HepG2 (cell line): Measurements from ENCODE around the gene CAMKMT. TPM values are rescaled to one million over a fixed set of nuclear protein-coding genes. Genes with fewer than 3 reads are reported as not detected.

Experiments
- ATAC-seq: fragments of 200-7000 bp; cut with Tn5 transposase; 3 replicates; pipeline ENCODE4 v1.9.1; 2020; ENCODE audit warnings: mild to moderate bottlenecking, moderate library complexity
- BruUV-seq: library from RNA; stranded (reverse); fragments of 400-500 nt; replicated peaks from 2 replicates; lab custom pipeline; 2021; lab: Mats Ljungman, UMichigan
- CTCF ChIA-PET: fragments of 300-600 bp; formaldehyde crosslinking; extraction: SDS; loops from one replicate; lab custom pipeline; 2021; ENCODE audit warnings: low total read pairs, inconsistent platforms, low intra/inter-chr PET ratio; lab: Yijun Ruan, JAX
- POLR2A ChIA-PET: fragments of 350-600 bp; sonication (Branson Sonifier 250); formaldehyde crosslinking; loops from one replicate; lab custom pipeline; 2020; ENCODE audit warnings: antibody characterized with exemption, inconsistent platforms; lab: Yijun Ruan, JAX
- DNase-seq: peaks from one replicate; pipeline ENCODE4 v3.0.0-alpha.2; 2015; ENCODE audit warnings: low spot score
- FAIRE-seq: peaks from 3 replicates; lab custom pipeline; 2011; peaks lifted over from hg19 to GRCh38; lab: Jason Lieb, UNC
- H2AFZ ChIP-seq: one replicate; pipeline ENCODE4 v1.6.1; 2011; ENCODE audit warnings: low read length, inconsistent platforms
- H3K27ac ChIP-seq: fragments of 300-600 bp; 3 replicates; pipeline ENCODE4 v1.8.0; 2011; ENCODE audit warnings: mixed run types, mild to moderate bottlenecking, mixed read lengths, low read length, inconsistent platforms; ENCODE audit not compliant: insufficient read depth; ENCODE audit errors: extremely low read length
- H3K27me3 ChIP-seq, 2 experiments: fragments of 200-600 bp in 1 of 2; 2 replicates in 1 of 2; 3 replicates in 1 of 2; pipeline versions ENCODE4 v1.6.0 to v1.8.0; 2011; ENCODE audit warnings: low read length in 2 of 2, mild to moderate bottlenecking in 2 of 2, moderate library complexity in 2 of 2, inconsistent platforms in 1 of 2; ENCODE audit not compliant: insufficient read depth in 2 of 2, control insufficient read depth in 1 of 2
- H3K36me3 ChIP-seq, 2 experiments: fragments of 200-600 bp in 1 of 2; replicated peaks in 1 of 2; 2 replicates in 1 of 2; 3 replicates in 1 of 2; pipeline versions ENCODE4 v1.5.1 to v1.8.0; 2011; ENCODE audit warnings: low read length in 2 of 2, inconsistent platforms in 1 of 2; ENCODE audit not compliant: insufficient read depth in 2 of 2, control insufficient read depth in 1 of 2
- H3K4me1 ChIP-seq: 2 replicates; pipeline ENCODE4 v1.5.1; 2012; ENCODE audit warnings: low read length, inconsistent platforms; ENCODE audit not compliant: insufficient read depth
- H3K4me2 ChIP-seq: 2 replicates; pipeline ENCODE4 v1.6.0; 2011; ENCODE audit warnings: low read depth, low read length, inconsistent platforms
- H3K4me3 ChIP-seq, 3 experiments: fragments of 200-600 bp in 1 of 3; sonication (generic), shearing (Covaris generic) in 1 of 3; replicated peaks in 1 of 3; 2 replicates each; pipeline ENCODE4 v1.5.1; 2011 to 2016; ENCODE audit warnings: low read length in 3 of 3, inconsistent platforms in 2 of 3, low read depth in 2 of 3, mild to moderate bottlenecking in 2 of 3, control low read depth in 1 of 3, mixed read lengths in 1 of 3; ENCODE audit not compliant: insufficient read depth in 1 of 3
- H3K79me2 ChIP-seq: one replicate; pipeline ENCODE4 v1.6.1; 2011; ENCODE audit warnings: low read length, inconsistent platforms; ENCODE audit not compliant: insufficient read depth
- H3K9ac ChIP-seq: 2 replicates; pipeline ENCODE4 v1.6.0; 2011; ENCODE audit warnings: mild to moderate bottlenecking, low read depth, low read length, inconsistent platforms; ENCODE audit not compliant: insufficient read depth
- H3K9me3 ChIP-seq: 2 replicates; pipeline ENCODE4 v1.5.1; 2012; ENCODE audit warnings: mild to moderate bottlenecking, low read length
- H4K20me1 ChIP-seq: 2 replicates; pipeline ENCODE4 v1.6.0; 2011; ENCODE audit warnings: inconsistent platforms, mild to moderate bottlenecking, low read length, moderate library complexity; ENCODE audit not compliant: insufficient read depth
- CHCHD3 ChIP-seq: sonication (generic); formaldehyde crosslinking; IDR thresholded peaks from 2 replicates; pipeline ENCODE4 v1.8.0; 2022; ENCODE audit warnings: mild to moderate bottlenecking, missing genetic modification reagents, moderate library complexity
- CTCF ChIP-seq: sonication (generic); formaldehyde crosslinking; IDR thresholded peaks from 2 replicates; pipeline ENCODE4 v1.5.0; 2020; ENCODE audit warnings: mild to moderate bottlenecking, missing genetic modification reagents, moderate library complexity
- GABPA ChIP-seq, 2 experiments: IDR thresholded peaks; 2 replicates each; pipeline ENCODE4 v1.6.1; 2011 to 2016; ENCODE audit warnings: low read depth in 2 of 2, low read length in 1 of 2, missing biosample characterization in 1 of 2, missing genetic modification characterization in 1 of 2
- HDAC1 ChIP-seq: sonication (generic); formaldehyde crosslinking; IDR thresholded peaks from 2 replicates; pipeline ENCODE4 v1.5.1; 2020; ENCODE audit warnings: mild to moderate bottlenecking, missing genetic modification reagents
- NFE2L1 ChIP-seq: sonication (generic); formaldehyde crosslinking; IDR thresholded peaks from 2 replicates; pipeline ENCODE4 v1.4.0; 2020; ENCODE audit warnings: missing genetic modification reagents, mild to moderate bottlenecking, borderline replicate concordance
- NONO ChIP-seq, 2 experiments: fragments of 450-650 bp in 1 of 2; sonication (generic) in 1 of 2; formaldehyde crosslinking in 1 of 2; IDR thresholded peaks in 1 of 2; conservative IDR thresholded peaks in 1 of 2; 2 replicates each; pipeline versions ENCODE4 v1.6.1 to v1.8.0; 2017 to 2022; ENCODE audit warnings: mild to moderate bottlenecking in 1 of 2, missing genetic modification reagents in 1 of 2, moderate library complexity in 1 of 2
- PHF21A ChIP-seq: sonication (generic); formaldehyde crosslinking; IDR thresholded peaks from 2 replicates; pipeline ENCODE4 v1.5.0; 2020; ENCODE audit warnings: mild to moderate bottlenecking, missing genetic modification reagents
- STAG1 ChIP-seq: sonication (generic); formaldehyde crosslinking; IDR thresholded peaks from 2 replicates; pipeline ENCODE4 v1.4.0; 2020; ENCODE audit warnings: missing genetic modification reagents
- ZNF205 ChIP-seq: IDR thresholded peaks from 2 replicates; pipeline ENCODE4 v1.6.1; 2018; ENCODE audit warnings: missing biosample characterization, missing genetic modification reagents
- ZNF280B ChIP-seq: sonication (generic); formaldehyde crosslinking; IDR thresholded peaks from 2 replicates; pipeline ENCODE4 v1.5.0; 2020; ENCODE audit warnings: missing genetic modification reagents, mild to moderate bottlenecking, borderline replicate concordance
- ZNF317 ChIP-seq: sonication (generic); formaldehyde crosslinking; IDR thresholded peaks from 2 replicates; pipeline ENCODE4 v1.5.0; 2020; ENCODE audit warnings: mild to moderate bottlenecking, missing genetic modification reagents
- ZNF510 ChIP-seq: sonication (generic); formaldehyde crosslinking; IDR thresholded peaks from 2 replicates; pipeline ENCODE4 v1.4.0; 2020; ENCODE audit warnings: low read depth, mild to moderate bottlenecking, missing genetic modification reagents
- ZNF639 ChIP-seq: conservative IDR thresholded peaks from 2 replicates; pipeline ENCODE4 v1.6.1; 2018; ENCODE audit warnings: missing genetic modification reagents
- ZNF644 ChIP-seq: IDR thresholded peaks from 2 replicates; pipeline ENCODE4 v1.6.1; 2016; ENCODE audit warnings: low read depth
- WGBS: methylation state at CpG from one replicate; pipeline ENCODE4 v1.1.6; 2017; ENCODE audit warnings: low lambda C conversion rate; 5-methylcytosine and 5-hydroxymethylcytosine counted together
- in situ Hi-C: cut with HindIII; loops from 2 replicates; pipeline ENCODE4 v1.10.0; 2017; ENCODE audit warnings: low pct_unique_long_range_greater_than_20kb; ENCODE audit not compliant: extremely low pct_ligation_motif_present
- intact Hi-C: fragments of 100-400 bp; cut with micrococcal nuclease; formaldehyde crosslinking; loops from one replicate; pipeline ENCODE4 v1.10.0; 2022; ENCODE audit not compliant: unreplicated experiment
- polyA plus RNA-seq, 8 experiments: library from polyadenylated mRNA; depleted of rRNA in 3 of 8; stranded (reverse) in 7 of 8; unstranded in 1 of 8; fragments of >200 nt; fragmentation: Illumina TruSeq in 4 of 8; extraction: Trizol in 4 of 8; gene quantifications; 2 replicates each; pipeline versions ENCODE4 v1.2.1 to v1.2.3, GENCODE V29; 2011 to 2016; ENCODE audit warnings: low read depth in 4 of 8, missing spikeins in 1 of 8, mixed read lengths in 1 of 8; ENCODE audit not compliant: insufficient read depth in 1 of 8
- total RNA-seq, 5 experiments: library from RNA; depleted of rRNA; stranded (reverse); fragments of >200 nt; fragmentation: Illumina TruSeq; extraction: Trizol; gene quantifications; 2 replicates each; pipeline ENCODE4 v1.2.3, GENCODE V29; 2016; ENCODE audit warnings: low read depth in 1 of 5

The CAMKMT gene
- total and polyA plus RNA-seq, 2 of the 13 experiments (the other 11 are each of a cell fraction or from before 2014, with no cell fraction given), result 6.9 to 20.8 TPM

GRCh38 chr2:44668336-44668735, 306.6 kb downstream of the CAMKMT start:
- 44% methylated on average over 5 of the region's 5 CpGs for WGBS
- no peaks in the 10 kb centered on the region for H4K20me1 ChIP-seq
- TF ChIP-seq CHCHD3 (CRISPR knock-in tag) (no peak), CTCF (CRISPR knock-in tag) (peak; percentile 50), HDAC1 (CRISPR knock-in tag) (no peak), STAG1 (CRISPR knock-in tag) (peak; percentile 35; the same call in 1 of the 2 replicates)
- TF ChIP-seq, all 625 proteins: peak for 2
- Histone ChIP-seq H3K27ac (no peak overlapping the region), H3K27me3 (no peaks in the 10 kb centered on the region), H3K4me2 (no peak overlapping the region), H3K9ac (no peak overlapping the region), H2AFZ (no peak overlapping the region), H3K4me3 (no peak overlapping the region), H3K79me2 (no peaks in the 10 kb centered on the region), H3K9me3 (no peaks in the 10 kb centered on the region), H3K36me3 (no peaks in the 10 kb centered on the region), H3K4me1 (no peaks in the 10 kb centered on the region)
- intact Hi-C loops, result loop anchor here (1.0 kb wide), 1 partner anchor 189 kb away; no protein-coding TSS in a partner anchor
- ChIA-PET CTCF (interaction anchor here (2.7 kb wide), 1 partner anchor 189 kb away, joined by 12 read pairs; no protein-coding TSS in a partner anchor), POLR2A (no interaction called here)
- BruUV-seq, result no TSS peak
- DNase-seq (peak; percentile 18), FAIRE-seq (peak; percentile 32), ATAC-seq (peak; percentile 47; the same call in 2 of the 3 replicates)
- in situ Hi-C loops, result no loop called here

- H3K9ac ChIP-seq, result no peak overlapping the region
- no peak overlapping the region for H3K4me3 ChIP-seq
- no peak overlapping the region for H2AFZ ChIP-seq
- ATAC-seq (no peak), DNase-seq (no peak), FAIRE-seq (no peak)
- intact Hi-C loops, result no loop called here
- H3K36me3 ChIP-seq, result no peaks in the 10 kb centered on the region
- H4K20me1 ChIP-seq, result no peaks in the 10 kb centered on the region
- H3K27ac ChIP-seq, result no peak overlapping the region
- in situ Hi-C loops, result no loop called here
- H3K4me1 ChIP-seq, result no peaks in the 10 kb centered on the region
- ChIA-PET POLR2A (no interaction called here), CTCF (no interaction called here)
- H3K27me3 ChIP-seq, result no peaks in the 10 kb centered on the region
- no peaks in the 10 kb centered on the region for H3K79me2 ChIP-seq
- 77% methylated on average over 2 of the region's 2 CpGs for WGBS
- BruUV-seq, result no TSS peak
- no peaks in the 10 kb centered on the region for H3K9me3 ChIP-seq
- H3K4me2 ChIP-seq, result no peak overlapping the region
- TF ChIP-seq NONO (IDR thresholded peaks at IDR 0.05), result no peak
- no peak for TF ChIP-seq NONO (CRISPR knock-in tag; conservative IDR thresholded peaks at IDR 0.05)
- TF ChIP-seq GABPA (IDR thresholded peaks at IDR 0.05; ENCODE audit: low read depth, low read length), result no peak
- TF ChIP-seq GABPA (CRISPR knock-in tag; IDR thresholded peaks at IDR 0.05; ENCODE audit: low read depth), result no peak
- TF ChIP-seq ZNF639 (CRISPR knock-in tag), result no peak
- no peak for TF ChIP-seq PHF21A
- no peak for TF ChIP-seq ZNF205 (CRISPR knock-in tag)
- no peak for TF ChIP-seq ZNF317
- TF ChIP-seq NFE2L1 (CRISPR knock-in tag), result no peak
- no peak for TF ChIP-seq ZNF280B
- no peak for TF ChIP-seq ZNF510 (CRISPR knock-in tag)
- TF ChIP-seq ZNF644 (CRISPR knock-in tag), result no peak
These were observed 309.5 kb downstream of the CAMKMT start for GRCh38 chr2:44671276-44671675.
